HCT116 (cell line): Measurements from ENCODE around the gene YAP1. TPM values are rescaled to one million over a fixed set of nuclear protein-coding genes. Genes with fewer than 3 reads are reported as not detected.

ENCODE experiments used
- ATAC-seq: fragments of 200-7000 bp; cut with Tn5 transposase; 2 replicates; pipeline ENCODE4 v1.9.1; 2020; ENCODE audit warnings: mild to moderate bottlenecking, moderate library complexity
- BruUV-seq: library from RNA; stranded (reverse); fragments of 400-500 nt; replicated peaks from 2 replicates; lab custom pipeline; 2021; lab: Mats Ljungman, UMichigan
- CTCF ChIA-PET: fragments of 300-600 bp; sonication (Branson Sonifier 250); formaldehyde crosslinking; loops from one replicate; lab custom pipeline; 2021; ENCODE audit warnings: antibody characterized with exemption; lab: Charles Lee
- POLR2A ChIA-PET: fragments of 300-600, 350-600 bp; sonication (Branson Sonifier 250); formaldehyde crosslinking; loops from one replicate; lab custom pipeline; 2021; ENCODE audit warnings: antibody characterized with exemption; lab: Charles Lee
- RAD21 ChIA-PET, 2 experiments: fragments of 300-600 bp; sonication (Branson Sonifier 250); formaldehyde crosslinking; loops; one replicate each; lab custom pipeline; 2023; ENCODE audit warnings: low total read pairs in 2 of 2; ENCODE audit not compliant: uncharacterized antibody in 2 of 2, unreplicated experiment in 2 of 2, low non-redundant PET in 1 of 2; lab: Charles Lee
- DNase-seq: peaks from one replicate; pipeline ENCODE4 v3.0.0-alpha.2; 2010; ENCODE audit warnings: low read depth, low spot score
- H2AFZ ChIP-seq: fragments of 200-600 bp; shearing (Covaris generic), sonication (generic); 2 replicates; pipeline ENCODE4 v1.6.1; 2017; ENCODE audit warnings: low read depth, mixed run types, mixed read lengths, antibody characterized with exemption, low read length; ENCODE audit not compliant: poor library complexity, severe bottlenecking
- H3K27ac ChIP-seq: 2 replicates; pipeline ENCODE4 v1.5.1; 2012; ENCODE audit warnings: low read depth, low read length
- H3K27me3 ChIP-seq: fragments of 200-600 bp; sonication (generic); 2 replicates; pipeline ENCODE4 v1.6.1; 2016; ENCODE audit warnings: mixed run types, low read length, mixed read lengths; ENCODE audit not compliant: insufficient read depth
- H3K36me3 ChIP-seq, 2 experiments: fragments of 200-500 bp in 1 of 2; fragments of 200-600 bp in 1 of 2; sonication (Bioruptor generic) in 1 of 2; sonication (generic) in 1 of 2; 2 replicates each; pipeline versions ENCODE4 v1.5.1 to v1.6.1; 2014 to 2016; ENCODE audit warnings: low read length in 2 of 2, inconsistent platforms in 1 of 2, mixed read lengths in 1 of 2, mixed run types in 1 of 2; ENCODE audit not compliant: insufficient read depth in 2 of 2, control insufficient read depth in 1 of 2
- H3K4me1 ChIP-seq, 2 experiments: fragments of 200-600 bp in 1 of 2; sonication (generic) in 1 of 2; 2 replicates each; pipeline versions ENCODE4 v1.5.1 to v1.6.1; 2012 to 2017; ENCODE audit warnings: low read length in 2 of 2, inconsistent platforms in 1 of 2, mild to moderate bottlenecking in 1 of 2, mixed read lengths in 1 of 2, mixed run types in 1 of 2, moderate library complexity in 1 of 2; ENCODE audit not compliant: insufficient read depth in 2 of 2, control insufficient read depth in 1 of 2
- H3K4me2 ChIP-seq: fragments of 200-600 bp; sonication (generic); 2 replicates; pipeline ENCODE4 v1.6.1; 2017; ENCODE audit warnings: mixed run types, low read length, mixed read lengths
- H3K4me3 ChIP-seq, 2 experiments: fragments of 200-600 bp in 1 of 2; sonication (generic) in 1 of 2; replicated peaks in 1 of 2; 2 replicates each; pipeline ENCODE4 v1.5.1; 2011 to 2016; ENCODE audit warnings: low read length in 2 of 2, control low read depth in 1 of 2, low read depth in 1 of 2, mild to moderate bottlenecking in 1 of 2, mixed read lengths in 1 of 2, mixed run types in 1 of 2
- H3K79me2 ChIP-seq: fragments of 200-600 bp; sonication (generic); 2 replicates; pipeline ENCODE4 v1.6.1; 2017; ENCODE audit warnings: mild to moderate bottlenecking, mixed run types, low read length, moderate library complexity, mixed read lengths; ENCODE audit not compliant: insufficient read depth
- H3K9ac ChIP-seq: fragments of 200-600 bp; sonication (generic); 2 replicates; pipeline ENCODE4 v1.6.1; 2016; ENCODE audit warnings: low read length, mixed read lengths
- H3K9me2 ChIP-seq: fragments of 200-600 bp; sonication (generic), shearing (Covaris generic); 2 replicates; pipeline ENCODE4 v1.6.1; 2017; ENCODE audit warnings: mixed run types, mild to moderate bottlenecking, moderate library complexity; ENCODE audit not compliant: insufficient read depth
- H3K9me3 ChIP-seq, 2 experiments: fragments of 200-500 bp in 1 of 2; fragments of 200-600 bp in 1 of 2; sonication (Bioruptor generic) in 1 of 2; sonication (generic) in 1 of 2; 2 replicates each; pipeline ENCODE4 v1.6.1; 2014 to 2017; ENCODE audit warnings: low read length in 2 of 2, mixed read lengths in 2 of 2, inconsistent platforms in 1 of 2, low read depth in 1 of 2, mild to moderate bottlenecking in 1 of 2, mixed run types in 1 of 2, moderate library complexity in 1 of 2; ENCODE audit not compliant: control insufficient read depth in 1 of 2, insufficient read depth in 1 of 2
- H4K20me1 ChIP-seq: fragments of 200-600 bp; sonication (generic), shearing (Covaris generic); 2 replicates; pipeline ENCODE4 v1.6.1; 2017; ENCODE audit warnings: mixed run types, mild to moderate bottlenecking, moderate library complexity; ENCODE audit not compliant: insufficient read depth
- CBX3 ChIP-seq: IDR thresholded peaks from 2 replicates; pipeline ENCODE4 v1.6.1; 2012; ENCODE audit warnings: low read depth
- ELF1 ChIP-seq: IDR thresholded peaks from 2 replicates; pipeline ENCODE4 v1.6.1; 2012; ENCODE audit warnings: low read depth, borderline replicate concordance
- EZH2 ChIP-seq: fragments of 200-600 bp; sonication (generic); IDR thresholded peaks from 2 replicates; pipeline ENCODE4 v1.6.1; 2017; ENCODE audit warnings: antibody characterized with exemption, mixed run types
- EZH2phosphoT487 ChIP-seq: fragments of 200-600 bp; IDR thresholded peaks from 2 replicates; pipeline ENCODE4 v1.6.1; 2018; ENCODE audit warnings: antibody characterized with exemption, borderline replicate concordance
- SP1 ChIP-seq: IDR thresholded peaks from 2 replicates; pipeline ENCODE4 v1.6.1; 2012; ENCODE audit warnings: low read depth
- YY1 ChIP-seq: IDR thresholded peaks from 2 replicates; pipeline ENCODE4 v1.6.1; 2011; ENCODE audit warnings: low read length, low read depth, moderate library complexity, mild to moderate bottlenecking; ENCODE audit not compliant: insufficient replicate concordance; ENCODE audit errors: extremely low read depth
- intact Hi-C: fragments of 100-400 bp; cut with micrococcal nuclease; formaldehyde crosslinking; loops from 2 replicates; pipeline ENCODE4 v1.10.0; 2022
- total RNA-seq: library from RNA; stranded (reverse); gene quantifications from one replicate; pipeline ENCODE4 v1.2.1, GENCODE V29; 2021; ENCODE audit not compliant: unreplicated experiment

The YAP1 gene
- total RNA-seq, 1 experiment from 2014 or later = 88.6 TPM

GRCh38 chr11:102070766-102071165 is 39.5 kb upstream of the YAP1 start:
- no peak for TF ChIP-seq YY1
- TF ChIP-seq SP1 = no peak
- TF ChIP-seq ELF1 = no peak
- no peak for TF ChIP-seq EZH2
- TF ChIP-seq, all 23 proteins: peak for 0
- Histone ChIP-seq H3K4me3 (no peak overlapping the region), H3K9ac (no peak overlapping the region), H3K27ac (no peak overlapping the region), H4K20me1 (no peaks in the 10 kb centered on the region), H3K36me3 (no peaks in the 10 kb centered on the region), H2AFZ (no peak overlapping the region), H3K4me1 (no peaks in the 10 kb centered on the region), H3K79me2 (no peaks in the 10 kb centered on the region), H3K4me2 (no peak overlapping the region), H3K9me3 (peaks cover 0 to 12% of the 10 kb centered on the region in 2 experiments; a peak in 2 of 4 replicates), H3K27me3 (no peaks in the 10 kb centered on the region), H3K9me2 (no peaks in the 10 kb centered on the region)
- POLR2A ChIA-PET = no interaction called here
- no peak for ATAC-seq
- CTCF ChIA-PET = no interaction called here
- intact Hi-C loops = no loop called here
- no TSS peak for BruUV-seq
- RAD21 ChIA-PET = no interaction called here
- DNase-seq = no peak

- CTCF ChIA-PET = no interaction called here
- intact Hi-C loops = no loop called here
- ATAC-seq (no peak), DNase-seq (no peak)
- H3K4me3 ChIP-seq = no peak overlapping the region
- no peak overlapping the region for H3K27ac ChIP-seq
- no peak overlapping the region for H2AFZ ChIP-seq
- peaks cover 0 to 12% of the 10 kb centered on the region in 2 experiments; a peak in 2 of 4 replicates for H3K9me3 ChIP-seq
- no peaks in the 10 kb centered on the region for H3K4me1 ChIP-seq
- no TSS peak for BruUV-seq
- no peaks in the 10 kb centered on the region for H4K20me1 ChIP-seq
- no peaks in the 10 kb centered on the region for H3K79me2 ChIP-seq
- POLR2A ChIA-PET = no interaction called here
- H3K9me2 ChIP-seq = no peaks in the 10 kb centered on the region
- H3K4me2 ChIP-seq = no peak overlapping the region
- RAD21 ChIA-PET = no interaction called here
- H3K27me3 ChIP-seq = no peaks in the 10 kb centered on the region
- H3K36me3 ChIP-seq = no peaks in the 10 kb centered on the region
- TF ChIP-seq EZH2phosphoT487 (no peak), CBX3 (peak; percentile 51; the same call in 1 of the 2 replicates)
- no peak overlapping the region for H3K9ac ChIP-seq
Observed at GRCh38 chr11:102071497-102072472, 38.5 kb upstream of the YAP1 start.
